ENCODE measurements around the gene C8A. TPM values are rescaled to one million over a fixed set of nuclear protein-coding genes. Genes with fewer than 3 reads are reported as not detected.

Gene C8A
- total and polyA plus RNA-seq, 2 of the 8 experiments (the other 6 are each of a cell fraction or from before 2014, with no cell fraction given), result not detected

DNA sequence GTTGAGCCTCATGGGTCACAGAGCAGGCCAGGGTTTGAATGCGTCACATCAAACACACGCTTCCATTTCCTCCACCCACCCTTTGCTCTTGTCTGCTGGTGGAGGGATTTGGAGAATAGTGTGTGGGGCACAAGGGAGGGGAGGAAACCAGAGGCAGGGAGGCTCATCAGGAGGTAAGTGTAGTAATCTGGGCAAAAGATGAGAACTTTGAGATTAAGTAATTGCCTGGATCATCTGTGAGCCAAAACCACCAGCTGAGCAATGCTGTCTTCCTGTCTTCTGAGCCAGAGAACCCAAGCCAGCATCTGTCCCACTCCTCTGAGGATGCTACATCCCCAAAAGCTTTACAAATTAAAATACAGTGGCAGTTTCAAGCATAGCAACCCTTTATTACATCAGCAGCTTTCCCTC lies 66.0 kb downstream of the C8A start (continued):
- TF ChIP-seq, protein P1, sequence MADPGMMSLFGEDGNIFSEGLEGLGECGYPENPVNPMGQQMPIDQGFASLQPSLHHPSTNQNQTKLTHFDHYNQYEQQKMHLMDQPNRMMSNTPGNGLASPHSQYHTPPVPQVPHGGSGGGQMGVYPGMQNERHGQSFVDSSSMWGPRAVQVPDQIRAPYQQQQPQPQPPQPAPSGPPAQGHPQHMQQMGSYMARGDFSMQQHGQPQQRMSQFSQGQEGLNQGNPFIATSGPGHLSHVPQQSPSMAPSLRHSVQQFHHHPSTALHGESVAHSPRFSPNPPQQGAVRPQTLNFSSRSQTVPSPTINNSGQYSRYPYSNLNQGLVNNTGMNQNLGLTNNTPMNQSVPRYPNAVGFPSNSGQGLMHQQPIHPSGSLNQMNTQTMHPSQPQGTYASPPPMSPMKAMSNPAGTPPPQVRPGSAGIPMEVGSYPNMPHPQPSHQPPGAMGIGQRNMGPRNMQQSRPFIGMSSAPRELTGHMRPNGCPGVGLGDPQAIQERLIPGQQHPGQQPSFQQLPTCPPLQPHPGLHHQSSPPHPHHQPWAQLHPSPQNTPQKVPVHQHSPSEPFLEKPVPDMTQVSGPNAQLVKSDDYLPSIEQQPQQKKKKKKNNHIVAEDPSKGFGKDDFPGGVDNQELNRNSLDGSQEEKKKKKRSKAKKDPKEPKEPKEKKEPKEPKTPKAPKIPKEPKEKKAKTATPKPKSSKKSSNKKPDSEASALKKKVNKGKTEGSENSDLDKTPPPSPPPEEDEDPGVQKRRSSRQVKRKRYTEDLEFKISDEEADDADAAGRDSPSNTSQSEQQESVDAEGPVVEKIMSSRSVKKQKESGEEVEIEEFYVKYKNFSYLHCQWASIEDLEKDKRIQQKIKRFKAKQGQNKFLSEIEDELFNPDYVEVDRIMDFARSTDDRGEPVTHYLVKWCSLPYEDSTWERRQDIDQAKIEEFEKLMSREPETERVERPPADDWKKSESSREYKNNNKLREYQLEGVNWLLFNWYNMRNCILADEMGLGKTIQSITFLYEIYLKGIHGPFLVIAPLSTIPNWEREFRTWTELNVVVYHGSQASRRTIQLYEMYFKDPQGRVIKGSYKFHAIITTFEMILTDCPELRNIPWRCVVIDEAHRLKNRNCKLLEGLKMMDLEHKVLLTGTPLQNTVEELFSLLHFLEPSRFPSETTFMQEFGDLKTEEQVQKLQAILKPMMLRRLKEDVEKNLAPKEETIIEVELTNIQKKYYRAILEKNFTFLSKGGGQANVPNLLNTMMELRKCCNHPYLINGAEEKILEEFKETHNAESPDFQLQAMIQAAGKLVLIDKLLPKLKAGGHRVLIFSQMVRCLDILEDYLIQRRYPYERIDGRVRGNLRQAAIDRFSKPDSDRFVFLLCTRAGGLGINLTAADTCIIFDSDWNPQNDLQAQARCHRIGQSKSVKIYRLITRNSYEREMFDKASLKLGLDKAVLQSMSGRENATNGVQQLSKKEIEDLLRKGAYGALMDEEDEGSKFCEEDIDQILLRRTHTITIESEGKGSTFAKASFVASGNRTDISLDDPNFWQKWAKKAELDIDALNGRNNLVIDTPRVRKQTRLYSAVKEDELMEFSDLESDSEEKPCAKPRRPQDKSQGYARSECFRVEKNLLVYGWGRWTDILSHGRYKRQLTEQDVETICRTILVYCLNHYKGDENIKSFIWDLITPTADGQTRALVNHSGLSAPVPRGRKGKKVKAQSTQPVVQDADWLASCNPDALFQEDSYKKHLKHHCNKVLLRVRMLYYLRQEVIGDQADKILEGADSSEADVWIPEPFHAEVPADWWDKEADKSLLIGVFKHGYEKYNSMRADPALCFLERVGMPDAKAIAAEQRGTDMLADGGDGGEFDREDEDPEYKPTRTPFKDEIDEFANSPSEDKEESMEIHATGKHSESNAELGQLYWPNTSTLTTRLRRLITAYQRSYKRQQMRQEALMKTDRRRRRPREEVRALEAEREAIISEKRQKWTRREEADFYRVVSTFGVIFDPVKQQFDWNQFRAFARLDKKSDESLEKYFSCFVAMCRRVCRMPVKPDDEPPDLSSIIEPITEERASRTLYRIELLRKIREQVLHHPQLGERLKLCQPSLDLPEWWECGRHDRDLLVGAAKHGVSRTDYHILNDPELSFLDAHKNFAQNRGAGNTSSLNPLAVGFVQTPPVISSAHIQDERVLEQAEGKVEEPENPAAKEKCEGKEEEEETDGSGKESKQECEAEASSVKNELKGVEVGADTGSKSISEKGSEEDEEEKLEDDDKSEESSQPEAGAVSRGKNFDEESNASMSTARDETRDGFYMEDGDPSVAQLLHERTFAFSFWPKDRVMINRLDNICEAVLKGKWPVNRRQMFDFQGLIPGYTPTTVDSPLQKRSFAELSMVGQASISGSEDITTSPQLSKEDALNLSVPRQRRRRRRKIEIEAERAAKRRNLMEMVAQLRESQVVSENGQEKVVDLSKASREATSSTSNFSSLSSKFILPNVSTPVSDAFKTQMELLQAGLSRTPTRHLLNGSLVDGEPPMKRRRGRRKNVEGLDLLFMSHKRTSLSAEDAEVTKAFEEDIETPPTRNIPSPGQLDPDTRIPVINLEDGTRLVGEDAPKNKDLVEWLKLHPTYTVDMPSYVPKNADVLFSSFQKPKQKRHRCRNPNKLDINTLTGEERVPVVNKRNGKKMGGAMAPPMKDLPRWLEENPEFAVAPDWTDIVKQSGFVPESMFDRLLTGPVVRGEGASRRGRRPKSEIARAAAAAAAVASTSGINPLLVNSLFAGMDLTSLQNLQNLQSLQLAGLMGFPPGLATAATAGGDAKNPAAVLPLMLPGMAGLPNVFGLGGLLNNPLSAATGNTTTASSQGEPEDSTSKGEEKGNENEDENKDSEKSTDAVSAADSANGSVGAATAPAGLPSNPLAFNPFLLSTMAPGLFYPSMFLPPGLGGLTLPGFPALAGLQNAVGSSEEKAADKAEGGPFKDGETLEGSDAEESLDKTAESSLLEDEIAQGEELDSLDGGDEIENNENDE (IDR thresholded peaks at IDR 0.05; ENCODE audit: insufficient replicate concordance, low read length), result no peak

Data from H1 (cell line).